Kasumi-1 (cell line): Measurements from ENCODE around the gene POLR2L.

Experiments
- DNase-seq, 2 experiments: peaks; one replicate each; lab custom pipeline; 2025; lab: John Stamatoyannopoulos, UW

Gene POLR2L

DNA sequence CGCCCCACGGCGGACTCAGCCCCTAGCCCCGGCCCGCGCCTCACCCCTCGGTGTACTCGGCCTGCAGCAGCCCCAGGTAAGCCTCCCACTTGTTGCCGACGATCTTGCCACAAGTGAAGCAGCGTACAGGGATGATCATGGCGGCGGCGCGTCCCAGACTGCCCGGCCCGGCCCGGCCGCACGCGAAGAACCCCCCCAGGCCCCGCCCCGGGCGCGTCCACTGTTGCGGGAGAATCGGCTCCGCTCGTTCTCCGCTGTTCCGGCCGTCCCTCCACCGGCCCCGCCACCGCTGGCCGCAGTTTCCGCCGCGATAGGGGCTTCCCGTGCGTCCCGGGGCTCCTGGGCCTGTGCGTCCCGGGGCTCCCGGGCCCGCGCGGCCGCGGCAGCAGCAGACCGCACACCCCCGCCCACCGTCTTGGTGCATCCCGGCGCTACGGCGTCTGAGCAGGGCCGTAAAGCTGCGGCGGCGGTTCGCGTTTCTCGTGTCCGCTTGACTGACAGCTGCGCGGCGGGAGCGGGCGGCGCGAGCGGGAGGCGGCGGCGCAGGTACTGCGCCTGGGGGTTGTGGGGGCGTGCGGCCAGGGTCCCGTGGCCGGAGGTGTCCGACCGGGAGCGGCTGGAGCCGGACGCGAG lies at the start of gene POLR2L, which contains the start of gene TSPAN4:
Gene POLR2L, minus strand, starts transcription at position 160 of the 633 bp plus-strand sequence. Its CDS starts 21 bp downstream, at position 139.
Gene TSPAN4, plus strand, starts transcription at position 483 of the 633 bp plus-strand sequence. CDS start 7,453 bp downstream, outside the sequence.
- DNase-seq: peak; percentile 82 to 89

DNA sequence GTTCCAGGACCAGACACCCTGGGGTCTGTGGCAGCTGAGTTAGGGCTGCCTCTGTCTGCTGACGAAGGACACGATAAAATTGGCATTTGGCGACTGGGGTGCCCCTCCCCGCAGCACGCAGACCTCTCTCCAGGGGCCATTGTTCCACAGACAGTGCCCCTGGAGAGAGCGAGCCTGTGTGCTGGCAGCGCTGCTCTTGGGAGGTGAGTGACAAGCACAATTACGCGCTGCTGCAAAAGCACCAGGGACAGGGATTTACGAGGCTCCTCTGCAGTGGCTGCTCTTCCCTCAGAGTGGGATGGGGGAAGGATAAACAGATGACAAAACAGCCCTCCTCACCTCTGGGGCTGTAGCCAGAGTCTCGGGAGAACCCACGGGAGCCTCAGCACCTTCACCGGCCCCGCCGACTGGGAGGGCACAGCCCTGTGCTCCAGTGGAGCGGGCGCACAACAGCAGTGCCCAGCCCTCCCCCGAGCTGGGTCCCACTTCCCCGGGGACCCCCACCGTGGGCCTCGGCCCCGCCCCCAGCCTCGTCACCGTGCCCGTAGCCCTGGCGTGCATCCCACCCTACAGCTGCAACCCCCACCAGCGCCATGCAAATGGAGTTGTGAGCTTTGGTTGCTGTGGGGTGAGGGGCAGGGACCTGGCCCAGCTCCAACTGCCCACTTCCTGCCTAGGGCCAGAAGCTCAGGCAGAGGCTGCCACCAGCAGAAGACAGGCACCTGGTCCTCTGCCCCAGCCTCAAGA lies 48.6 kb upstream of the POLR2L start:
- DNase-seq: no peak

DNA sequence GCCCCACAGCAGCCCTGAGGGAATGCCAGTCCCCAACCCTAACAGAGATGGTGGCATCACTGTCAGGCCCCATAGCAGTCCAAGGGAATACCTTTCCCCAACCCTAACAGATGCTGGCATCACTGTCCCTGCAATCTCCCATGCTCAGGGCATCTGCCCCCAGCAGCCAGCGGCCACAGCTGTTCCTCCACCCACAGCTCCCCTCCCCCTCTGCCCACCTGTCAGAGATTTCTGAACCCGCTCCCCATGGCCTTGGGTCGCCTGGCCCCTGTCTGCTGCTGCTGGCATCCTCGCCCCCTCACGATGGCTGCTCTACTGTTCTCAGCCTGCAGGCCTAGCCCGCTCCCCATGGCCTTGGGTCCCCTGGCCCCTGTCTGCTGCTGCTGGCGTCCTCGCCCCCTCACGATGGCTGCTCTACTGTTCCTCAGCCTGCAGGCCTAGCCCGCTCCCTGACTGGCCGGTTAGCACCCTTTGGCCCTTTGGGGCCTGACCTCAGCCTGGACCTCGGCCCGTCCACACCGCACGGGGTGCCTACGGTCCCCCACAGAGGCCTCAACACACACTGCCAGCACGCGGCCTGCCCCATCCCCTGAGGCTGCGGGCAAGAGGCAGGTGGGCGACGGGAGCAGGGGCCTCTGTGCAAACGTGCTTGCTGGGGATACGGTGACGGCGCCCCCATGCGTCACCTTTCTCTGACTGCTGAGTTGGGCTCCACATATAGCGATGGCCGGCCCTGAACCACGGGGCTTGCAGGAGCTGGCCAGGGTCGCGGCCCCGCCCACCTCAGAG lies 47.6 kb upstream of the POLR2L start:
- DNase-seq: no peak

DNA sequence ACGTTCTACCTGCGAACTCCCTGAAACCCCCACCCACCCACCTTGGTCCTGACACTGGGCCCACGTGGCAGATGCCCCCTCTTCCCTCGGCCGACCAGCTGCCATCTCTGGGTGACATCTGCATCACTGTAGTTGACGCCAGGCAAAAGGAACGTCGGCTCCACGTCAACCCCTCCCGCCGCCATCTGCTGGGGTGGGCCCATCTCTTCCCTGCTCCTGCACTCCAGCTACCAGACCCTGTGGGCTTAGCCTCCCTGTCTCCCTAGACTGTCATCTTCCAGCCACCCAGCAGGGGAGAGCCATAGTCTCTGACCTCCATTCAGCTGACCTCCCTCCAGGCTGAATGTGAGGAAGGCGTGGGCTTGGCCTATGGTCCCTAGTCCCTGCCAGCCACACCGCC lies 46.9 kb upstream of the POLR2L start:
- no peak for DNase-seq

DNA sequence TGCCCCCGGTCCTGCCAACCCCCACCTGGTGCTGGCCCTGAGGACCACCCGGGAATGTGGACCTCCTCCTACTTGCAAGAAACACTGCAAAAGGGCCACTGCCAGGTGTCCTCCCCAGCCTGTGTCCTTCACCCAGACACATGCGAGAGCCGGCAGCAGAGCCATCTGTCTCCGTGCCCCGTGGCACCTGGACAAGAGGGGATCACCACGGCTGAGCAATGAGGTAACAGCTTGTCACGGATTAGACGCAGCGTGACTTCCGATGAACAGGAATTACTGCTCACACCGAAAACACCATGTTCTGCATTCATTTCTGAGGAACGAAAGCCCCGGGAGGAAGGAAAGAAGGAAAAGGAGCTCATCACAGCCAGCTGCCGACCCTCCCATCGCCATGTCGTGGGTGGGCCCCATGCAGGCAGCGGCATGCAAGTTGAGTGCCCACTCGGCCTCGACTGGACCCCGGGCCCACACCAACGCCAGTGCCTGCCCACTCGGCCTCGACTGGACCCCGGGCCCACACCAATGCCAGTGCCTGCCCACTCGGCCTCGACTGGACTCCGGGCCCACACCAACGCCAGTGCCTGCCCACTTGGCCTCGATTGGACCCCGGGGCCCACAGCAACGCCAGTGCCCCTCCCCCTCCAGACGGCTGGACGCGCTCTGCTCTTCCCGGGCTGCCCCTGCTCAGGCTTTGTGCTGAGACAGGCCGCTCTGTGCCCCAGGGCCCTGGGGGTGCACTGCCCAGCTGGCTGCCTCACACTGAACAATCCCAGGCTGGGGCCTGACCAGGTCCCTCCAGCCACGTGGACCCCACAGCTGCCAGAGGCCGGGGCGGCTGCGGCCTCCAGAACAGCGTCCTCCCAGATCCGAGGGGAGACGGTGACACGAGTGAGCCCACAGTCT lies 46.2 kb upstream of the POLR2L start:
- DNase-seq: no peak

DNA sequence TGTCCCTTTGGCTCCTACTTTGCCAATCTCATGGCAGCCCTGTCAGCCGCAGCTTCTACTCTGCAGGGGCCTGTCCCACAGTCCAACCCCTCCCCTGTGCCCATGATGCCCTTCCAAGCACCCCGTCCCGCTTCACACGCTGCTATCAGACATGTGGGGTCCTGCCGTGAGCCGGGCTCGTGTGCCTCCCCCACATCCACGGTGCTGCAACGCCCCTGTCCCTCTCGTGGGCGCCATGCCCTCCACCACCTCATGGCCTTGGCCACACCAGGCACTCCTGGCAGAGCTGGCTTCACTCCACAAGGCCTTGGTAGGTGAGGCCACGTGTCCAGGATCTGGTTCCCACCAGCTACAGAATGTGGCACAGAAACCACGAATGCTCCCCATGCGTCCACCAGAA lies 45.3 kb upstream of the POLR2L start:
- DNase-seq: no peak

DNA sequence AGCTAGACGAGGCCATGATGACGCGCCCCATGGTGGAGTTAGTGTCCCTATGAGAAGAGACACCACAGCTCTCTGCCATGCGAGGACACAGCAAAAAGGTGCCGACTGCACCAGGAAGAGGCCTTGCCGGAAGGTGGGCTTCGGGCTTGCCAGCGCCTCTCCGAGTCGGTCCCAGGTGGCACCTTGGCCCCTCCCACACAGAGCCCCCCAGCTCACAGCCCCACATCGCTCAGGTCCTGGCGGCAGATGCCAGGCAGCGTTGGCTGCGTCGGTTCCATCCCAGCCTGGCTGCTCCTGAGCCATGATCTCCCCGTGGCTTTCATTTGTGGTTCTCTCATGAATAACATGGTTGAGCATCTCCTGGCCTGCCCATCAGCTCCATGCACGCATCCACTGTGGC lies 44.2 kb upstream of the POLR2L start:
- DNase-seq: no peak

DNA sequence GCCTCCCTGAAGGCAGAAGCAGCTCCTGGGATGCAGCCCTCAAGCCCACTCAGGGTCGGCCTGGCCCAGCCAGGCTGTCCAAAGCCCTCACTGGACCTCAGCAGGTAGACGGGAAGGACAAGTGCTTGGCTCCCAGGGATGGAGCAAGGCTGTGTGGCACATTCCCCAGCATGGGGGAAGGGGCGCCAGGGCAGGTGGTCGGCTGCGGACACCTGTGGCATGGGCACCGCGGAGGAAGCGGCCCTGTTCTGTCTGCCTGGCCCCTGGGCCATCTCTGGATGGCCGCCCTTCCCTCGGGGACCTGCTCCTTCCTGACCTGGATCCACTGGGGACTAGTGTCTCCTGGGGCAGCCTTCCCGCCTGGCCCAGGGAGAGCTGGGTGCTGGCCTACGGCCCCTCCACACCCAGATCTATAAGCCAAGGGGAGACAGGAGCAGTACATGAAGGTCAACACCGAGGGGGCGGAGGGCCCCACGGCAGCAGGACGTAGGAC lies 42.3 kb upstream of the POLR2L start:
- no peak for DNase-seq

DNA sequence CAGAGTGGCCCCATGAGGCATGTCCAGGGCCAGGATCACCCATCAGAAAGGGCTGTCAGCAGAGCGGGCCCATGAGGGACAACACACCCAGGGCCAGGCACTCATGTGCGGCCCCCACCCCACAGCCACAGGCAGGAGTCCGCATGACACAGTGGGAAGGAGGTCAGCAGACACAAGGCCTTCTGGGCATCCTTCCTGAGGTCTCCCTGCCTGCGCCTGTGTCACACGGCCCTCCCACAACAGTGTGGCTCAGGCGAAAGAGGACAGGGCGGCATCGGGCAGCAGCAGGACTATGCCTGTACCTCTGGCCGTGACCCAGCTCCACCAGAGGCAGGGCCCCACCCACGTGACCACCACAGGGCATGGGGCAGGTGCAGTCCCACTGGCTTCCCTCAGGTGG lies 41.2 kb upstream of the POLR2L start:
- DNase-seq: no peak

DNA sequence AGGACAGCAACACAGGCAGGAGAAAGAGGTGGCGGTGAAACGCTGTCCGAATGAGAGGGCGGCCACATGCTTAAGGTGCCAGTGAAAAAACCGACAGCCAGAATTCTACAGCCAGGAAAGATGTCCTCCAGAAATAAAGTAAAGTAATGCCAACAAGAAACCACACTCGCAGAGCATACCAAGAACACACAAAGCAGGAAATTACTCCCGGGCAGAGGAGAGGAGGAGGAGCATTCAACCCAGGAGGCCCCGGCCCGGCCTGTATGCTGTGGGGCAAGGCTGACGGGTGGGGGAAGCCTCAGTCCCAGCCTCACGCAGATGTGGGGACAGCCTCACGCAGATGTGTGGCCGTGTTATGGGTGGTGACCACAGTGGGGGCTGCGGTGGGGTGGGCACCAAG lies 40.3 kb upstream of the POLR2L start:
- DNase-seq: peak; percentile 83 to 90

DNA sequence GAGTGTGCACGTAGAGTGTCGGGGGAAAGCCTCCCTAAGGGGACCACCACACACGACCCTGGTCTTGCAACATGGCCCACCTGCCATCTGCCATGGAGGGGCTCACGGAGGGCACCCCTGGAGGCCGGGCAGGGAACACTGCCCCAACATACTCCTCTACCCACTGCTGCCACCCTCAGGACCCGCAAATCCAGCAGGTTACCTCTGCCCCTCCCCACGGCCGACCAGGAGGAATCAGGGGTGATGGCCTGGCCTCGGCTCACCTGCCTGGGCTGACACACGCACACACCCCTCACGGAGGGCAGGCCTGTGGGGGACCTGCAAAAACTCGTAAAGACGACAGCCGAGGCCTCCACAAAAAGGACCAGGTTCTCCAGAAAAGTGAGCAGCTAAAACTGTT lies 38.1 kb upstream of the POLR2L start:
- DNase-seq: no peak

DNA sequence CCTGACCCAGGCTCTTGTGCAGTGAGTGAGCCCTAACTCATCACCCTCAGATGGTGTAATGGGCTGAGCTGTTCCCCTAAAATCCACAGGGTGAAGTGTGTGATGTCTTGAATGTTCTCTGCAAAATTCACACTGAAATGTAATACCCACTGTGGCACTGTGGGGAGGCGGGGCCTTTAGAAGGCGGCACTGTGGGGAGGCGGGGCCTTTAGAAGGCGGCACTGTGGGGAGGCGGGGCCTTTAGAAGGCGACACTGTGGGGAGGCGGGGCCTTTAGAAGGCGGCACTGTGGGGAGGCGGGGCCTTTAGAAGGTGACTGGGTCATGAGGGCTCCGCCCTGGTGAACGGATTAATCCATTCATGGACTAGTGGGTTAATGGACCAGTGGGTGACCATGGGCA lies 35.2 kb upstream of the POLR2L start:
- no peak for DNase-seq

DNA sequence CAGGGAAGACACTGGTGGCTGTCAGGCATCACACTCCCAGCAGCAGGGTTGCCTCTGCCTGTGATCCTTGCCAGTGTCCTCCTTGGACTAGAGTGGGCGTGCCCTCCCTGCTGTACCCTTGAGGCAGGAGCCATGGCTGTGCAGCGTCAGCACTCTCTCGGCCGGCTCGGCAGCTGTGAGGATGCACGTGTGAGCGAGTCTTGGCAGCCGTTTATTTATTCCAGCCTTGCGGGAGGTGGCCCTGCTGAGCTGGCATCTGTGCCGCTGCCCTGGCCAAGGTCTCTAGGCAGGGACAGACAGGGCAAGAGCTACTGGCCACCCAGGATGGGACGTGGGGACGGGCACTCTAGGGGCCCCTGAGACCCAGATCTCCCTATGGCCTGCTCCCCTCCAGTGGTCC lies 34.2 kb upstream of the POLR2L start:
- DNase-seq: no peak

DNA sequence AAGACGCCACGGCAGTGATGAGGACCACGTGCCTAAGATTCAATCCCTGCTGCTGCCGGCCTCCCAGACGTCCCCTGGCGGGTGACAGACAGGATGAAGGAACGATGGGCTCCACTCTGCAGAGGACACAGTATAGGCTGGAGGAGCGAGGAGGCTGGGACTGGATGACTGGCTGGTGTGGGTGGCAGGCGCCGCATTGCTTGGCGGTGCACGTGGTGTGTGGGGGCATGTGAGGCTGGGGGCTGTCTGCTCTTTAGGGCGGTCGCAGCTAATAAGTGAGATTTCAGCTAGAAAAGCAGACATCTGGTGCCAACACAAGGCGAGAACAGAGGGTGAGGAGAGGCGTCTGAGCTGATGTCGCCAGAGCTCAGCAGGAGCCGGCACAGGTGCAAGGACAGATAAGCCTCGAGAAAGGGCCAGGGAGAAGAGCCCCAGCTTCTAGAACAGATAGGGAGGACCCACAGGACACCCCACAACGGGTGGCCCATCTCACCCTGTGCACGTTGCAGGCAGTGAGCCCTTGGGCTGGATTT lies 33.5 kb upstream of the POLR2L start:
- DNase-seq: no peak

DNA sequence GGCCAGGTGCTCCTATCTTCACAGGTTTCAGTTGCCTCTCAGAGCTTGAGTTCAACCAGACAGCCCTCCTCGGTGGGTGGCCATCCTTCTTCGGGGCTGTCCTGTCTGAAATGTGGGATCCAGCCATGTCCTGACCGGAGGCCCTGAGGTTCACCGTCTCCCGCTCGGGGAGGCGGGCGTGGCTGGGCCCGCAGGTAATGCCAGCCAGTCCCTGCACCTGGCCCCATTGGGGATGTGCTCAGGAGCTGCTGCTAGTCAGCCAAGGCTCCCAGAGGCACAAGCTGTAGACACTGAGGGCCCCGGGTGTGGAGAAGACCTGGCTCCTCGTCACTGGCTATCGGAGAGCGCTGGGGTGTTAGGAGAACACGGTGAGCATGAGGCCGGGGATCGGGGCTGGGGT lies 32.9 kb upstream of the POLR2L start:
- no peak for DNase-seq

DNA sequence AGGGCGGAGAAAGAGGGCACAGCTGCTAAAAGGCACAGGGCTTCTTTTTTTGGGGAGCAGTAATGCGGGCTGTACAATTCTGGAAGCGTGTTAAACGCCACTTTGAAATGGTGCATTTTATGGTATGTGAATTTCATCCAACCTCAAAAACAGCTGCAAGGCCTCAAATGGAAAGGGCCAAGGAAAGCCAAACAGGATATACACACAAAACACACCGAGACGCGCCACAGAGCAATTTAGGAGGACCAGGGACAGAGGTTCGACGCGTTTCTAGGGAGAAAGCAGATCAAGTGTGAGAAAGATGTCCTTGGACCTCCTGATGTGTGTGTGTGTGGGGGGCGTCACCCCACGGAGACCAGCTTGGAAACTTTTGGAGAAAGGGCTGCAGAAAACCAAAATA lies 31.4 kb upstream of the POLR2L start:
- no peak for DNase-seq

DNA sequence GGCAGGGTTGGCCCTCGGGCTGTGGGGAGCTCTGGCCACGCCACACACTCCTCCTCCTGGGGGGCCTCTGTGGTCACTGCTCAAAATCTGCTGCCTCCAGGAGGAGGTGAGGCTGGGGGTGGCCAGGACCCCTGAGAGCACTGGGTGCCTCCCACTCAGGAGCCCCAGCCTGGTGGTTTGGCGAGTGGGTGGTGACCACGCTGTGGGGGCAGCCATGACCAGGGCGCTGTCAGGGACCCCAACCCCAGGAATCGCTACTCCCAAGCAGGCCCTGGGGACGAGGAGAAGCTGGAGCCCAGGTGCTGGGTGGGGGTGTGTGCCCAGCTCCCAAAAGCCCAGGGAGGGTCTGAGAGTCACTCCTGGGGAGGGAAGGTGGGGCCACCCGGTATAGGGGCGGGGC lies 30.5 kb upstream of the POLR2L start:
- no peak for DNase-seq

DNA sequence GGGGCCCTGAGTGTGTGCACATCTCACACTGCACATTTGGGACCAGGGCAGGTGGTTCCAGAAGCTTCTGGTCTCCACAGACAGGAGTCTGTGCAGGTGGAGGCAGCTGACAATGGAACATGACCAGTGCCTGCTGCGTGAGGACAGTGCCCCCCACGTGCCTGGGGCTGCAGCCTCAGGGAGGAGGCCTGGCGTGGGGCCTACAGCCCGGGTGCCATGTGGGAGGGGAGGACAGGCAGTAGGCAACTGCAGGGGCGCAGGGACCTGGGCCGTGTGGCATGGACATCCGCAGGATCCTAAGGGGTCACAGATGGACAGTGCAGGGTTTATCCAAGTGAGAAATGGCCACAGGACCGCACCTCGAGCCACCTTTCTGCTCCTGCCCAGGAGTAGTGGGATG lies 29.1 kb upstream of the POLR2L start:
- no peak for DNase-seq

DNA sequence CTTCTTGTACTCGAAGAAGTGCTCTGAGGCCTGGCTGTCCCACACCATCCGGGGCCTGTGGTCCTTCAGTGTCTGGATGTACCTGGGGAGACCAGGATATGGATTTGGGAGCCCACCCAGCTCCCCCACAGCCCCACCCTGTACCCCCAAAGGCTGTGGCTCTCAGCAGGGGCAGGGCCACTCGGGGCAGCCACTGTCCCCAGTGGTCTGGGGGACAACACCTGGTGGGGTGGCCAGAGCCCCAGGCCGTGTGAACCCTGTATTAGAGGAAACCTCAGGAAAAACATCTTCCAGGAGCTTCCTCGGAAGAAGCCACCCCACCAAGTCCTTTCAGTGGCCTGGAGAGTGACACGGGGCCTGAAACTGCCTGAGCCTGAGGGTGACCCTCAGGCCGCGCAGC lies 28.1 kb upstream of the POLR2L start:
- DNase-seq: no peak

DNA sequence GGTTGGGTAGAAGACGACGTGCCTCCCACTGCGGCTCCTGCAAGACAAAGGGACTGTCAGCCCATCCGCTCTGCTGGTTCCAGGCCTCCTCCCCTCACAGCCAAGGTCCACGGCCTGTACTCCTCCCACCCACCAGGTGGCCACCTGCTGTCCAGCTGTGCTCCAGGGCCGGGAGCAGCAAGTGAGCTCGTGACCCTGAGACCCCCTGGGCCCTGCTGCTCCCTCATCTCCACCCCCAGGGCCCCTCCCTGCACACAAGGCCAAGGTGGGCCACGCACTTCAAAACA lies 27.7 kb upstream of the POLR2L start:
- DNase-seq: no peak

DNA sequence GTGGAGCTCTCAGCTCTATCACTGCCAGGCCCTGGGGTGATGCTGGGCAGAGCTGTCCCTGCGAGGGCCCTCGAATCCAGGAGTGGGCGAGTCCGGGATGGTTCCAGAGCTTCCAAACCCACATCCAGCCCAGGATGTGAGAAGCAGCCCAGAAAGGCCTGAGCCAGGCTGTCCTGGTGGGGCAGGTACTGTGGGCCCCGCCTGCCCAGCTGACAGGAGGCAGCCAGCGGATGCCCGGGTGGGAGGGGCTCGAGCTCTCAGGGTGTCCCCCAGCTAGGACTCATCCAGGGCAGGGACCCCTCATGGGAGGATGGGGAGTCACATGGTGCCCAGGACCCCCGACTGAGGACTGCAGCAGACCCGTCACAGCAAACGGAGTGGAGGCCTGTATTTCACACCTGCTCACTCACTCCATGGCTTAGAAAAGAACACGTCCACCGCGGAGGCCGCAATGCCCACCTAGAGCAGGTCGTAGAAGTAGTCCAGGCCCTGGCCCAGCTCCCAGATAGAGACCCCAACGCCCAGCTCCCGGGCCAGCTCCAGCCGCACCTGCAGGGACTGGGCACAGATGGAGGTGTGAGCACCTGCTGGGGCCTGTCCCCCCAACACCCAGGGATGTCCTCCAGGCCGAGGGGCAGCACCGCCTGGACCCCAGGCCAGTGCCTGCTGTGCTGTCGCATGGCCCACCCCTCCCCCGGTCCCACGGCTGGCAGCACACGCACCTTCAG lies 27.2 kb upstream of the POLR2L start:
- DNase-seq: no peak
